ENCODE measurements around the gene ACTR2.
"Not testable (repeated sequence)": the region's sequence is repeated elsewhere in the genome, so short reads cannot be mapped to it uniquely, and the experiment has no call there.

Gene ACTR2

GRCh38 chr2:65313126-65313953 lies 85.7 kb downstream of the ACTR2 start:
- DNase-seq (ENCODE audit: low read depth), result no peak

- DNase-seq (ENCODE audit: low read depth), result no peak
Measured at GRCh38 chr2:65313954-65314256, 86.3 kb downstream of the ACTR2 start.

DNA sequence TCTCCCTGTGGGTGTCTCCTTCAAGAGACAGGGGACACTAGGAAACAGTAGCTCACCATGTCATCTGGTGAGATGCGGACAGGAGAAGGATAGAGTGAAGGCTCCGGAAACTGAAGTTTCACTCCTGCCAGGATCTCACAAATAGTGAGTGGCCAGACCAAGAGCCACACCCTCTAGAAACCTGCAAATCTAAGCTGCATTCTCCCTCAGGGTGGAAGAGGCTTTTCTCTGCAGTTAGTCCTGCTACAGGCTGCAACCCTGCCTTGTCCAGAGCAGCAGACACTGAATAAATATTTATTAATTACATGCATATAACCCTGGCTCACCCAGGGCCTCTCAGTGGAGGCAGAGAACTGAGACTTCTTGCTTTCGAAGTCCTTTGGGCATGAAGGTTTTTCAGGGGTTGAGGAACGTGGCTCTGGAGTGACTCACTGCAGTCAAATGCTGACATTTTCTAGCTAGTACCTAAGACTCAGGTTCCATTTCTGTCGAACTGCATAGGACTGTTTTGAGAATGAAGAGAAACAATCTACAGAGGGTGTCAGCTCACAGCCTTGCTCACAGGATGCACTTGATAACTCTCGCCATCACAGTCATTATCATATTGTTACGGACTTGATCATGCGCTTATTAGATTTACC lies 87.3 kb downstream of the ACTR2 start:
- DNase-seq (ENCODE audit: low read depth), result peak; percentile 20

DNA sequence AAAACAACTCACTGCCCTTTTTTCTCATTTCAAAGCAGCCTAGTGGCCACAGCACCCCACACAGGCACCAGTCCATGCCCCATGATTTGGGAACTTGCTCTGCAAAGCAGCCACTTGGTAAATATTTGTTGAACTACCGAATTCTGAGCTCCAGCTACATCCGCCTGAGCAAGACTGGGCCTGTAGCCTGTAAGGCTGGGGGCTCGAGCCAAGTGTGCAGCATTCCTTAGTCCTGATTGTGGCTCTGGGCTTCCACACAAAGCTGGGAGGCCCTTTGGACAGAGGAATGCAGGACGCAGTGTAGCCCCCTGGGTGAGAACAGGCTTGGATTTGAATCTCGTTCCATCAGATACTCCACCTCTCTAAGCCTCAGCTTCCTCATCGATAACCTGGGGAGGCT lies 88.4 kb downstream of the ACTR2 start:
- DNase-seq (ENCODE audit: low read depth), result no peak

GRCh38 chr2:65317351-65317750 lies 89.7 kb downstream of the ACTR2 start:
- DNase-seq (ENCODE audit: low read depth), result not testable (repeated sequence)

DNA sequence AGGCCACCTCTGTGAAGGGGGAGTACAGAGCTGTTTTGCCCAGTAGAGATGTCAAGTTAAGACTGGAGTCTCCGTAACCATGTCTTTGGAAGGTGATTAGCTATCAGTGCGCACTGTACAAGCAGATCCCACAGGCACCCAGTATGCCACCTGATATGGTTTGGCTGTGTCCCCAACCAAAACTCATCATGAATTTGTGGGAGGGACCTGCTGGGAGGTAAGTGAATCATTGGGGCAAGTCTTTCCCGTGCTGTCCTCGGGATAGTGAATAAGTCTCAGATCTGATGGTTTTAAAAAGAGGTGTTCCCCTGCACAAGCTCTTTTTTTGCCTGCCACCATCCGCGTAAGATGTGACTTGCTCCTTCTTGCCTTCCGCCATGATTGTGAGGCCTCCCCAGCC lies 90.2 kb downstream of the ACTR2 start:
- DNase-seq (ENCODE audit: low read depth), result no peak

GRCh38 chr2:65319072-65319673 lies 91.5 kb downstream of the ACTR2 start:
- DNase-seq (ENCODE audit: low read depth), result no peak

- DNase-seq (ENCODE audit: low read depth), result no peak
Measured at GRCh38 chr2:65319674-65320041, 92.0 kb downstream of the ACTR2 start.

DNA sequence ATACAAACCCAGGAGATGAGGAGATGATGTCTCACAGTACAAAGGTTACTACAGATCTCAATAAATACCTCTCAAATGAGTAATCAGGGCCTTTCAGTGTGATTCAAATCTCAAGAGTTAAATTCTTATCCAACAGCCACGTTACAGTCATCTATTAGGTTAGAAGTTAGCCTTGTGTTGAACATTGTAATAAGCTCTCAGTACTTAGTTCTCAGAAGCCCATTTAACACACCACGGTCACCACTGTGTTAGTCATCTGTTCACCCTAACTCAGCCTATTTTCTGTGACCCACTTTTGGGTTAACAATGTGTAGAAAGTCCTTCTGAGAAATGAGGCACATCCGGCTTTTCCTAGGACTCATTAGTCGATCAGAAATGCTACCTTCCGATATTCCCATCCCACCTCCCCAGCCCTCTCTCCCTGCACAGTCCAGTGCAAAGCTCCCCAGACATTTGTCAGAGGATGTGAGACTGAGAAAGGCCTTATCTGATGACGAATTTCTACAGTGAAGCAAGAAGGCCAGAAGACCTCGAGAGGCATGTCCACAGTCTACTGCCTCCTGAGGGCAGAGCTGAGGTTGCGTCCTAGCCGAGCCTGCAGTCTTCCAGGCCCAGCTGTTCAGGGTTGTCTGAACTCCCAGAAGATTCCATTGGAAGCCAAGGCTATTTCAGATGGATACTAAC lies 92.6 kb downstream of the ACTR2 start:
- DNase-seq (ENCODE audit: low read depth), result peak; percentile 99

Measured in ELR (cell line).